SH-SY5Y (cell line): ENCODE measurements around the gene SLC44A1.

ENCODE experiments used
- GATA2 ChIP-seq: IDR thresholded peaks from 2 replicates; pipeline ENCODE4 v1.6.1; 2011; ENCODE audit warnings: mild to moderate bottlenecking, low read depth, low read length
- GATA3 ChIP-seq: IDR thresholded peaks from 2 replicates; pipeline ENCODE4 v1.6.1; 2011; ENCODE audit warnings: low read depth, mild to moderate bottlenecking, low read length, moderate library complexity

- TF ChIP-seq GATA2 (no peak), GATA3 (no peak)
These were observed 13.8 kb downstream of the SLC44A1 start for GRCh38 chr9:105258225-105258737.
